ENCODE results near the gene DNAH14.
"Not testable (repeated sequence)": the region's sequence is repeated elsewhere in the genome, so short reads cannot be mapped to it uniquely, and the experiment has no call there.

DNAH14 gene

GRCh38 chr1:224922404-224923164 is 6.9 kb upstream of the DNAH14 start:
- FAIRE-seq = peak; percentile 96

- FAIRE-seq = no peak
These were observed 5.7 kb upstream of the DNAH14 start for GRCh38 chr1:224923726-224924125.

GRCh38 chr1:224927631-224928030 is 1.8 kb upstream of the DNAH14 start:
- not testable (repeated sequence) for FAIRE-seq

- FAIRE-seq = no peak
These were observed 569 bp upstream of the DNAH14 start for GRCh38 chr1:224928906-224929305.

- FAIRE-seq = no peak
These were observed 2.1 kb downstream of the DNAH14 start for GRCh38 chr1:224931605-224932004.

- FAIRE-seq = peak; percentile 64
These were observed 3.3 kb downstream of the DNAH14 start for GRCh38 chr1:224932607-224933249.

- no peak for FAIRE-seq
These were observed 4.1 kb downstream of the DNAH14 start for GRCh38 chr1:224933584-224933983.

GRCh38 chr1:224938652-224939051 is 9.2 kb downstream of the DNAH14 start:
- no peak for FAIRE-seq

- FAIRE-seq = no peak
These were observed 10.5 kb downstream of the DNAH14 start for GRCh38 chr1:224939844-224940425.

- not testable (repeated sequence) for FAIRE-seq
These were observed 11.3 kb downstream of the DNAH14 start for GRCh38 chr1:224940735-224941134.

GRCh38 chr1:224945651-224946348 is 16.3 kb downstream of the DNAH14 start:
- FAIRE-seq = not testable (repeated sequence)

GRCh38 chr1:224946349-224946691 is 16.8 kb downstream of the DNAH14 start:
- FAIRE-seq = not testable (repeated sequence)

- no peak for FAIRE-seq
These were observed 28.2 kb downstream of the DNAH14 start for GRCh38 chr1:224957696-224958095.

GRCh38 chr1:224958490-224958889 is 29.0 kb downstream of the DNAH14 start:
- no peak for FAIRE-seq

GRCh38 chr1:224959115-224959514 is 29.6 kb downstream of the DNAH14 start:
- FAIRE-seq = no peak

GRCh38 chr1:224959656-224960055 is 30.2 kb downstream of the DNAH14 start:
- FAIRE-seq = no peak

GRCh38 chr1:224980181-224980580 is 50.7 kb downstream of the DNAH14 start:
- FAIRE-seq = no peak

- FAIRE-seq = not testable (repeated sequence)
These were observed 52.5 kb downstream of the DNAH14 start for GRCh38 chr1:224981922-224982354.

GRCh38 chr1:224988042-224988441 is 58.6 kb downstream of the DNAH14 start:
- FAIRE-seq = no peak

GRCh38 chr1:224989615-224990014 is 60.1 kb downstream of the DNAH14 start:
- no peak for FAIRE-seq

GRCh38 chr1:224991550-224991949 is 62.1 kb downstream of the DNAH14 start:
- FAIRE-seq = not testable (repeated sequence)

GRCh38 chr1:224995602-224996001 is 66.1 kb downstream of the DNAH14 start:
- FAIRE-seq = no peak

- FAIRE-seq = no peak
These were observed 66.8 kb downstream of the DNAH14 start for GRCh38 chr1:224996266-224996665.

Data from islet of Langerhans (tissue), 1 donor.